H7 (cell line): ENCODE measurements around the gene TRMT1L. TPM values are rescaled to one million over a fixed set of nuclear protein-coding genes. Genes with fewer than 3 reads are reported as not detected.
"Not testable (repeated sequence)": the region's sequence is repeated elsewhere in the genome, so short reads cannot be mapped to it uniquely, and the experiment has no call there.

Experiments used
- DNase-seq: peaks from one replicate; pipeline ENCODE4 v3.0.0; 2012
- H3K27me3 ChIP-seq: 2 replicates; pipeline ENCODE4 v1.6.0; 2011; ENCODE audit warnings: mild to moderate bottlenecking, low read length; ENCODE audit not compliant: control insufficient read depth, insufficient read depth
- H3K36me3 ChIP-seq: replicated peaks from 2 replicates; pipeline ENCODE4 v1.5.1; 2011; ENCODE audit warnings: low read length; ENCODE audit not compliant: control insufficient read depth, insufficient read depth
- H3K4me3 ChIP-seq: 2 replicates; pipeline ENCODE4 v1.5.1; 2011; ENCODE audit warnings: low read depth, mild to moderate bottlenecking, control low read depth, low read length, moderate library complexity; ENCODE audit not compliant: insufficient read depth
- total RNA-seq: library from RNA; depleted of rRNA; stranded (reverse); fragments of >200 nt; shearing (Covaris generic); gene quantifications from 2 replicates; pipeline ENCODE4 v1.2.3, GENCODE V29; 2014; rRNA removed

Gene TRMT1L, protein sequence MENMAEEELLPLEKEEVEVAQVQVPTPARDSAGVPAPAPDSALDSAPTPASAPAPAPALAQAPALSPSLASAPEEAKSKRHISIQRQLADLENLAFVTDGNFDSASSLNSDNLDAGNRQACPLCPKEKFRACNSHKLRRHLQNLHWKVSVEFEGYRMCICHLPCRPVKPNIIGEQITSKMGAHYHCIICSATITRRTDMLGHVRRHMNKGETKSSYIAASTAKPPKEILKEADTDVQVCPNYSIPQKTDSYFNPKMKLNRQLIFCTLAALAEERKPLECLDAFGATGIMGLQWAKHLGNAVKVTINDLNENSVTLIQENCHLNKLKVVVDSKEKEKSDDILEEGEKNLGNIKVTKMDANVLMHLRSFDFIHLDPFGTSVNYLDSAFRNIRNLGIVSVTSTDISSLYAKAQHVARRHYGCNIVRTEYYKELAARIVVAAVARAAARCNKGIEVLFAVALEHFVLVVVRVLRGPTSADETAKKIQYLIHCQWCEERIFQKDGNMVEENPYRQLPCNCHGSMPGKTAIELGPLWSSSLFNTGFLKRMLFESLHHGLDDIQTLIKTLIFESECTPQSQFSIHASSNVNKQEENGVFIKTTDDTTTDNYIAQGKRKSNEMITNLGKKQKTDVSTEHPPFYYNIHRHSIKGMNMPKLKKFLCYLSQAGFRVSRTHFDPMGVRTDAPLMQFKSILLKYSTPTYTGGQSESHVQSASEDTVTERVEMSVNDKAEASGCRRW
- total RNA-seq, result 24.5 and 50.5 TPM in 2 replicates

DNA sequence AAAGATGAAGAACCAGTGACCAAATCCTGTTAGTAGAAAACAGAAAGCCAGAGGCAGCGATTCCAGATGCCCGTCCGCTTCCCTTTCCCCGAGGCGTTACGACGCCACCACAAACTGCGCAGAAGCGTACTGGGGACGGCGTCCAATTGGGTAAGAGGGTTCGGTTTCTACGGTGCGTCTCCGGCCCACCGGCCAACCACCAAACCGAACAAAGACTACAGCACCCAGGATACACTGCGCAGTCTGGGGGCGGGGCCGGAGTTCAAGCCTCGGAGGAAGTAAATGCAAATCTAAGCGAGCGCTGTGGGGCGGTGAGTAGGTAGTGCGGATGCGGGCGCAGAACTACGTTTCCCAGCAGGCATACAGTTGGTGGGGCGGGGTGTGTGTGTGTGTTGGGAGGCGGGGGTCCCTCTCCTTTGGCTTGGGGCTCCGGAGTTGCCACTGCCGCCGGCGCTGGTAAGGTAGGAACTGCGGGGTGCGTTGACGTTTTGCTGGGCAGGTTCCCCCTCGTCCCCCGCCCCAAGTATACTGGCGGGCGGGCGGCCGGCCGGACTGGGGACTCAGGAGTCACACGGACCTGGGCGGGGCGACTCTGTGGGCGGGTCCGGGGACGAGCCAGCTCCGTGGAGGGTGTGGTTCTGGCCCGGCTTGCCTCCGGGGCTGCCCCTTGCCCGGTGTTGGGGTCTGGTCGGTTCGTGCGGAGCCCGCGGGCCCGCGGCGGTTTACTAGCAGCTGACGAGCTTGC lies at the start of gene TRMT1L, which contains the start of gene SWT1:
TRMT1L (minus strand) TSS at position 100 of the 745 bp plus-strand sequence. CDS start 241 bp downstream, outside the sequence.
SWT1 (plus strand) TSS at position 314 of the 745 bp plus-strand sequence. CDS start 3,675 bp downstream, outside the sequence.
- H3K4me3 ChIP-seq, result peak within 1 kb of the TSS; percentile 68
- DNase-seq, result peak; percentile 90
- no peaks in the 10 kb centered on the region; the same call in 1 of the 2 replicates for H3K27me3 ChIP-seq
- no peaks in the 10 kb centered on the region for H3K36me3 ChIP-seq

DNA sequence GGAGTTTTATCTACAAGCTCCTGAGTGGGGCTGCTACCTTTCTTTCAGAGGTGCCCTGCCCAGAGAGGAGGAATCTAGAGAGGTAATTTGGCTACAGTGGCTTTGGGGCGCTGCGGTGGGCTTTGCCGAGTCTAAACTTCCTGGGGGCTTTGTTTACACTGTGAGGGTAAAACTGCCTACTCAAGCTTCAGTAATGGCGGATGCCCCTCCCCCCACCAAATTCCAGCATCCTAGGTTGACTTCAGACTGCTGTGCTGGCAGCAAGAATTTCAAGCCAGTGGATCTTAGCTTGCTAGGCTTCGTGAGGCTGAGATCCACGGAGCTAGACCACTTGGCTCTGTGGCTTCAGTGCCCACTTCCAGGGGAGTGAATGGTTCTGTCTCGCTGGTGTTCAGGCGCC lies 44.1 kb upstream of the TRMT1L start:
- no peak overlapping the region for H3K4me3 ChIP-seq
- H3K27me3 ChIP-seq, result no peaks in the 10 kb centered on the region
- no peak for DNase-seq
- no peaks in the 10 kb centered on the region for H3K36me3 ChIP-seq

DNA sequence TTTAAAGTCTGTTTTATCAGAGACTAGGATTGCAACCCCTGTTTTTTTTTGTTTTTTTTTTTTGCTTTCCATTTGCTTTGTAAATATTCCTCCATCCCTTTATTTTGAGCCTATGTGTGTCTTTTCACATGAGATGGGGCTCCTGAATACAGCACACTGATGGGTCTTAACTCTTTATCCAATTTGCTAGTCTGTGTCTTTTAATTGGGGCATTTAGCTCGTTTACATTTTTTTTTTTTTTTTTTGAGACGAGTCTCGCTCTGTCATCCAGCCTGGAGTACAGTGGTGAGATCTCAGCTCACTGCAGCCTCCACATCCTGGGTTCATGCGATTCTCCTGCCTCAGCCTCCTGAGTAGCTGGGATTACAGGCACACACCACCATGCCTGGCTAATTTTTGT lies 42.0 kb upstream of the TRMT1L start:
- DNase-seq, H3K36me3 ChIP-seq, H3K4me3 ChIP-seq, H3K27me3 ChIP-seq: not testable (repeated sequence)

DNA sequence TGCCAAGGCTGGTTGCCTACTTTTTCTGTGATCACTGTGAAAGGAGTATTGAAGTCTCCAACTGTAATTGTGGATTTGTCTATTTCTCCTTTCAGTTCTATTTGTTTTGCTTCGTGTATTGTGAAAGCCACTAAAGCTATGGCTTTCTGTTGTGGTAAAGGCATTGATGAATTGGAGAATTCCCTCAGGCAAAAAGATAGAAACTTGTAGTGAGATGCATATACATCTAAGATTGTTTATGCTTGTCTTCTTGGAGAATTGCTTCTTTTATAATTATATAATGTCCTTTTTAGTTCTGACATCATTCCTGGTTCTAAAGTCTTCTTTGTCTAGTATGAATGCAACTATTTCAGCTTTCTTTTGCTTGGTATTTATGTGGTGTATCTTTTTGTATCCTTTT lies 37.0 kb upstream of the TRMT1L start:
- Histone ChIP-seq H3K36me3 (no peaks in the 10 kb centered on the region), H3K4me3 (no peak overlapping the region), H3K27me3 (no peaks in the 10 kb centered on the region)
- no peak for DNase-seq

DNA sequence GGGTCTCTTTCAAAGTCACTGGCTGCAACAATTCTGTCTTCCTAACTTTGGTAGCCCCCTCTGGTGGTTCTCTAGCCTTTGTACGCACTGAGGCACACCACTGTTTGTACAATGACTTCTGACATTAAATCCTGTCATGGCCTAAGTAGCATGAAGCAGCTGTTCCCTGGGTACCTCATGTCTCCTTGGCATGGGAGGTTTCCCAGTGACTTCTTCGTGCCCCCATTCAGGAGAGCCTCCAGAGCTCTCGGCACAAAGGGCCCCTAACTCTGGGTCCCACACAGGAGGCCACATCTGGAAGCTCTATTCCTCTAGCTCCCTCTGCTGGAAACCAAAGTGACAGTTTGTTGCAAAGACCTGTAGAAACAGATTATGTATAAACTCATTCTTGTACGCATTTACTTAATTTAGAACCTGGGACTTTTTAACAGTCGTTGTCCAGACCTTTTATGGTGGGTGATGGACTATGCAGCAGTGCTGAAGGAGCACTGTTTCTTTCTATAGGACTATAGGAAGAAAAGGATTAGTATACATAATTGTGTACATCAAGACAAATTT lies 13.6 kb upstream of the TRMT1L start:
- Histone ChIP-seq H3K27me3 (no peaks in the 10 kb centered on the region), H3K36me3 (no peaks in the 10 kb centered on the region), H3K4me3 (no peak overlapping the region)
- DNase-seq, result peak; percentile 66

DNA sequence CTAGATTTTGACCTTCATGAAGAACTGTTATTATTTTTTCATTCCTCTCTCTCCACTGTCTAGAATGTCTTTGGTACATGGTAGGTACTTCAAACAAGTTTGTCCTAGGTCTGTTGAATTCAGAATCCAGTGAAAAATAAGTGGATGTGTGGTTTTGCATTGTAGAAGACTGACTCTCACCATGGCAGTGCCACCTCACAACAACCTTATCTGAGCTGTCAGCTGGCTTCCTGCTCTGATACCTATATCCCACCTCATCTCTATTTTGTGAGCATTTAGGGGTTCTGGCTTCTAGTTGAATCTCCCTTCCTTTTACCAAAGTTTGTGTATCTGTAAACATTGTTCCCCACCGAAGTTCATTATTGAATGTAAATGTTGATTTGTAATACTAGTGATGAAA lies 9.4 kb upstream of the TRMT1L start:
- no peak for DNase-seq
- Histone ChIP-seq H3K36me3 (no peaks in the 10 kb centered on the region), H3K27me3 (no peaks in the 10 kb centered on the region), H3K4me3 (no peak overlapping the region)

DNA sequence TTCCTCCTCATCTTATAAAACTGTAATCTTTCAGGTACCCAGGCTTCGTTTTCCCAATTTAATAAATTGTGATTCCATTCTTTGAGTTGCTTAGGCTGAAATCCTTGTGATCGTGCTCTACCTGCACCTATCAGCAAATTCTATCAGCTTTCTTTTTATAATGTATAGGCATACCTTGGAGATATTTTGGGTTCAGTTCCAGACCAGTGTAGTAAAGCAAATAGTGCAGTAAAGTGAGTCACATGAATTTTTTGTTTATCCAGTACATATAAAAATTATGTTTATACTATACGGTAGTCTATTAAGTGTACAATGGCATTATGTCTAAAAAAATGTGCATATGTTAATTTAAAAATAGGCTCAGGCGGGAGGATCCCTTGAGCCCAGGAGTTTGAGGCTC lies 5.7 kb upstream of the TRMT1L start:
- DNase-seq, result no peak
- H3K27me3 ChIP-seq, result no peaks in the 10 kb centered on the region; the same call in 1 of the 2 replicates
- no peak overlapping the region for H3K4me3 ChIP-seq
- H3K36me3 ChIP-seq, result no peaks in the 10 kb centered on the region

DNA sequence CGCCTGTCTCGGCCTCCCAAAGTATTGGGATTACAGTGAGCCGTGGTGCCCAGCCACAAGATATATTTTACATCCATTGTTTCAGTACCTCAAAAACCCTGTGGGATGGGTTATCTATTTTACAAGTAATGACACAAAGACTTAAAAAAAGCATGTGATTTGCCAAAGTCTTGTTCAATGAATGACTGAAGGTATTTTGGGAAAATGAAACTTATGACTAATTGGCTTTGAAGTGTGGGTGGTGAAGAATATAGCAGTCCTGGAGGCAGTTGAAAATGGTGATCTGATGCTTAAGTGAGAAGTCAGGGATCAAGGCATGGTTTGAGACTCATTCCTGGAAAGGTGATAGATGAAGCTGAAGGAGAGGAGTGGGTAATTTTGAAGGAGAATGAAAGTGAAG lies 3.2 kb upstream of the TRMT1L start:
- no peaks in the 10 kb centered on the region for H3K36me3 ChIP-seq
- H3K27me3 ChIP-seq, result no peaks in the 10 kb centered on the region; the same call in 1 of the 2 replicates
- no peak for DNase-seq
- no peak overlapping the region for H3K4me3 ChIP-seq

DNA sequence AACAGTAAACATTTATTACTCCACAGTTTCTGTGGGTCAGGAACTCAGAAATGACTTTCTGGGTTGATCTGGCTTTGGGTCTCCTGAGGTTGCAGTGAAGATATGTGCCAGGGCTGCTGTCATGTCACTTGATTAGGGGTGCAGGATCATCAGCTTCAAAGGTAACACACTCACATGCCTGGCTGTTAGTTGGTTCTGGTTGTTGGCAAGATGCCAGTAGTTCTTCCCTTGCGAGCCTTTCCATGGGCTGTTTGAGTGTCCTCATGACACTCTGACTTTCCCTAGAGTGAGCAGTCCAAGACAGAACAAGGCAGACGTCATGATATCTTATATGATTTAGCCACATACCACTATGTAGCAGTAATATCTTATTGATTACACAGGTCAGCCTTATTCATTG lies 2.0 kb upstream of the TRMT1L start:
- H3K4me3 ChIP-seq, result no peak overlapping the region
- H3K36me3 ChIP-seq, result no peaks in the 10 kb centered on the region
- no peaks in the 10 kb centered on the region; the same call in 1 of the 2 replicates for H3K27me3 ChIP-seq

DNA sequence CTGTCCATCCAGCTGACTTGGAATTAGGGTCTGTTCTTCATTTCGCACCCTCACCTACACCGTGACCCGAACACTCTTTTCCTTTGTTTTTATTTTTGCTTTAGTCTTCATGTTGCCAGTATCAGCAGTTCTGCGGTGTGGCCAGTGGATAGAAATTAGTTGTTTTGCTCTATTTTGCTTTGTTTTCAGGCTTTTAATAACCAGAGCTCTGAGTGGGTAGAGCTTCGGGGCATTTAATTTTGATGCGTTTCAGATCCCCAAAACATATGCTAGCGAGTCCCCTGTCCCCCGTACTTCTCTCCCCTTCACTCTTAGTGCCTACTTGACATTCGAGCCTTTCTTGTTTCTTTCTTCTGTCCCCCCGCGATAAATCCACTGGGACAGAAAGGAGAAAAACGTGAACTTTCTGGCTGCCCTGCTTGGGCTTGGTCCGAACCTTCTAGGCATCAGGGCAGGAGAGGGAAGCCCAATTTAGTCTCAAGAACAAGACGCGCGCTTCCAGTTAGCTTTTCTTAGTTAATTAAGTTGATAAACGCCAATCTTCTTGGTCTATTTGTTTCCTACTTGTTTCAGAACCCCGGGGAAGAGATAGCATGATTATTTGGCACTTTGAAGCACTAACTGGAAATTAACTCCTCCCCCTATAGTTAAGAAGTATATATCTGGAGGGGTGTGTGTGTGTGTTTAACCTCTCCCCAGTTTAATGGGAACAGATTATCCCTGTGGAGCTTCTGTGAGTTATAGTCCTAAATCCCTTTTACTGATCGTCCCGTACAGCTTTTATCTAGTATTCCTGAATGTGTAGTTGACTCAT lies 1.1 kb upstream of the TRMT1L start:
- no peaks in the 10 kb centered on the region for H3K36me3 ChIP-seq
- no peak for DNase-seq
- H3K27me3 ChIP-seq, result no peaks in the 10 kb centered on the region; the same call in 1 of the 2 replicates
- peak overlapping the region; percentile 68 for H3K4me3 ChIP-seq

More for the DNA sequence above, 2.0 kb upstream of the TRMT1L start:
- DNase-seq, result no peak

DNA sequence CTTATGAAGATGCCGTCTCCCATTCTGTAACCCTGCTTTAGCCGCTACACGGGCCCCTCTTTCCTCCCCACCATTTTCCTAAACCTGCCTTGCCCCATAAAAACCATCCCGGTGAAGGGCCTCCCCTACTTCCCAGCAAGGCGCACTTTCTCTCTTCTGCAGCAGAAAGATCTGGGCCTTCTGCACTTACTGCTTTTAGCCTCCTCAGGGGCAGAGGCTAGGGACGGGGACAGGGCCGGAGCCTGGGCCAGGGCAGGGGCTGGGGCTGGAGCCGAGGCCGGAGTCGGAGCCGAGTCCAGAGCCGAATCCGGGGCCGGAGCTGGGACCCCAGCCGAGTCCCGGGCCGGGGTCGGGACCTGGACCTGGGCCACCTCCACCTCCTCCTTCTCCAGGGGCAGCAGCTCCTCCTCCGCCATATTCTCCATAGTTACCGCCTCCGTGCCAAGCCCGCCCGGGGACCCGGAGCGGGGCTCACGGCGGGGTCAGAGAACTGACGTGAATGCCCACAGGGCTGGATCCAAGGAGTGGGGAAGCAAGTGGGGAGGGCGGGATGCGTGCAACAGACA lies 382 bp downstream of the TRMT1L start:
- Histone ChIP-seq H3K4me3 (peak overlapping the region; percentile 68), H3K36me3 (no peaks in the 10 kb centered on the region), H3K27me3 (no peaks in the 10 kb centered on the region; the same call in 1 of the 2 replicates)
- peak; percentile 61 for DNase-seq

DNA sequence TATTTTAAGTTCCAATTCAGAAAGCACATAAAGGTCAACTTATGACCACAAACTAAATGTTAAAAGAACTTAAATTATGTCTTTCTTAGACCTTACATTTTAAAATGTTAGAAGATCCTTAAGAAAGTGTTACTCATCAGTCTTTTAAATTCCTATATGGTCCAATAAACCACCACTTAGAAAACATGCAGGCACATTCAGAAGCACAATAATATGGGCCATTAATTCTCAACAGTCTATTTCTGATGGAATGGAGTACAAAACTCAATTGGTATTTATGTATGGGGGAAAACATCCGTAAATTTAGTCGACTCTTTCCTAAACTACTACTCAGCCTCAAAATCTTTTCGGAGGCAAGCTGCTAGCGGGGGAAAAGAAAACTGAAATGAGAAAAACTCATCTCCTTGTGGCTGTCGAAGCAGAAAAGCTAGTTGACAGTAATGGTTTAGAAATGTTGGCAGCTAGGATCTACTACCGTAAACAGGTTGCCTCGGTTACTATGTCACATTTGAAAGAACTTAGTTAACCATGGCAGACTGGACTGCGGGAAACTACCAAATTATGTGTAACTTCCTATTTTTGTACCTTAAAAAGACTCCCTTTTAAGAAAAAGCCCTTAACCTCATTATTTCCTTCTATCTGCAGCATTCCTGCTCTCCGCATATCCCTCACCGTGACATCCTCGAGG lies 1.0 kb downstream of the TRMT1L start:
- H3K27me3 ChIP-seq, result no peaks in the 10 kb centered on the region; the same call in 1 of the 2 replicates
- peak overlapping the region; percentile 68 for H3K4me3 ChIP-seq
- H3K36me3 ChIP-seq, result no peaks in the 10 kb centered on the region; the same call in 1 of the 2 replicates
- DNase-seq, result no peak
